Astrocyte (in vitro differentiated cells and primary cell): ENCODE data around the gene PACS2. TPM values are rescaled to one million over a fixed set of nuclear protein-coding genes. Genes with fewer than 3 reads are reported as not detected.

Experiments
- DNase-seq: peaks from one replicate; pipeline ENCODE4 v3.0.0-alpha.2; 2010; ENCODE audit warnings: low read depth
- FAIRE-seq: peaks from 2 replicates; lab custom pipeline; 2011; peaks lifted over from hg19 to GRCh38; lab: Jason Lieb, UNC
- H2AFZ ChIP-seq: 2 replicates; pipeline ENCODE4 v1.6.0; 2012; ENCODE audit warnings: low read depth, low read length, inconsistent platforms
- H3K27ac ChIP-seq: 2 replicates; pipeline ENCODE4 v1.5.1; 2011; ENCODE audit warnings: low read depth, low read length, inconsistent platforms
- H3K27me3 ChIP-seq: 2 replicates; pipeline ENCODE4 v1.6.0; 2011; ENCODE audit warnings: low read length, inconsistent platforms; ENCODE audit not compliant: insufficient read depth
- H3K36me3 ChIP-seq: 2 replicates; pipeline ENCODE4 v1.5.1; 2011; ENCODE audit warnings: low read length, inconsistent platforms; ENCODE audit not compliant: insufficient read depth
- H3K4me1 ChIP-seq: 2 replicates; pipeline ENCODE4 v1.5.1; 2011; ENCODE audit warnings: low read length, inconsistent platforms; ENCODE audit not compliant: insufficient read depth
- H3K4me2 ChIP-seq: 2 replicates; pipeline ENCODE4 v1.6.0; 2012; ENCODE audit warnings: low read length, inconsistent platforms
- H3K4me3 ChIP-seq: 2 replicates; pipeline ENCODE4 v1.5.1; 2011; ENCODE audit warnings: low read depth, mild to moderate bottlenecking, low read length, inconsistent platforms; ENCODE audit not compliant: insufficient read depth
- H3K79me2 ChIP-seq: 2 replicates; pipeline ENCODE4 v1.6.0; 2012; ENCODE audit warnings: mild to moderate bottlenecking, low read length, inconsistent platforms; ENCODE audit not compliant: insufficient read depth
- H3K9ac ChIP-seq: 2 replicates; pipeline ENCODE4 v1.6.0; 2012; ENCODE audit warnings: mild to moderate bottlenecking, low read length, inconsistent platforms
- H3K9me3 ChIP-seq: 2 replicates; pipeline ENCODE4 v1.5.1; 2012; ENCODE audit warnings: low read depth, mild to moderate bottlenecking, low read length, inconsistent platforms; ENCODE audit not compliant: insufficient read depth
- H4K20me1 ChIP-seq: 2 replicates; pipeline ENCODE4 v1.6.0; 2012; ENCODE audit warnings: low read length, inconsistent platforms; ENCODE audit not compliant: insufficient read depth
- H3K27ac Mint-ChIP-seq: one replicate; pipeline ENCODE4 v1.8.0; 2021; ENCODE audit warnings: mild to moderate bottlenecking, mixed read lengths; ENCODE audit not compliant: unreplicated experiment
- H3K27me3 Mint-ChIP-seq: one replicate; pipeline ENCODE4 v1.8.0; 2021; ENCODE audit warnings: low read depth, mixed read lengths; ENCODE audit not compliant: unreplicated experiment
- H3K36me3 Mint-ChIP-seq: one replicate; pipeline ENCODE4 v1.8.0; 2021; ENCODE audit warnings: low read depth, mixed read lengths; ENCODE audit not compliant: unreplicated experiment
- H3K4me1 Mint-ChIP-seq: one replicate; pipeline ENCODE4 v1.8.0; 2021; ENCODE audit warnings: low read depth, mixed read lengths; ENCODE audit not compliant: unreplicated experiment
- H3K4me3 Mint-ChIP-seq: one replicate; pipeline ENCODE4 v1.8.0; 2021; ENCODE audit warnings: mild to moderate bottlenecking, moderate library complexity, mixed read lengths; ENCODE audit not compliant: unreplicated experiment
- H3K9me3 Mint-ChIP-seq: one replicate; pipeline ENCODE4 v1.8.0; 2021; ENCODE audit warnings: mild to moderate bottlenecking, mixed read lengths; ENCODE audit not compliant: unreplicated experiment
- EZH2 ChIP-seq: IDR thresholded peaks from 2 replicates; pipeline ENCODE4 v1.6.1; 2012; ENCODE audit warnings: mild to moderate bottlenecking, low read length, inconsistent platforms; ENCODE audit not compliant: insufficient read depth
- total RNA-seq: library from RNA; stranded (reverse); gene quantifications from 2 replicates; pipeline ENCODE4 v1.2.1, GENCODE V29; 2021
- TF ChIP-seq, protein P1 (sequence below): IDR thresholded peaks from 2 replicates; pipeline ENCODE4 v1.5.1; 2011; ENCODE audit warnings: low read depth, mild to moderate bottlenecking, inconsistent platforms, low read length, moderate library complexity; ENCODE audit not compliant: insufficient read depth

The PACS2 gene
- total RNA-seq, 1 donor from 2014 or later: 51.0 TPM

DNA sequence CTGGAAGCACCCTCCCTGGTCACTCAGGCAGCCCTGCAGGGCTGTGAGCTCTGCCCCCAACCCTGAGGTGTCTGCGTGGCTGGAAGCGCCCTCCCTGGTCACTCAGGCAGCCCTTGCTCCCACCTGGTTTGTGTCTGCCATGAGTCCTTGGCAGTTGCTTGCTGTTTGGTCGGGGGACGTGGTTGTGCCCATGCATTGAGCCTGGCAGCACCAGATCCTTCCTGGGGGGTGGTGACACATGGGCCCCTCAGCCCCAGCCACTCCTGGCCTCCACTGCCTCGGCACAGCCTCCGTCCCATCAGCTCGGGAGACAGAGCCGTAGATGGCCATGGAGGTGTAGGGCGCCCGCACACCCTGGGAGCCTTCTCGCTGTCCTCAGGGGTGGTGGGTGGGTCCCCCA is 124.6 kb downstream of the PACS2 start:
- H3K4me1 Mint-ChIP-seq: no peaks in the 10 kb centered on the region
- Histone ChIP-seq H3K4me1 (no peaks in the 10 kb centered on the region), H3K4me2 (no peak overlapping the region), H3K9me3 (no peaks in the 10 kb centered on the region), H2AFZ (no peak overlapping the region), H3K4me3 (no peak overlapping the region), H4K20me1 (peaks cover 76% of the 10 kb centered on the region), H3K79me2 (peaks cover 72% of the 10 kb centered on the region), H3K27ac (no peak overlapping the region), H3K27me3 (no peaks in the 10 kb centered on the region), H3K36me3 (peaks cover 7% of the 10 kb centered on the region), H3K9ac (no peak overlapping the region)
- peaks cover 6% of the 10 kb centered on the region for H3K36me3 Mint-ChIP-seq
- no peak overlapping the region for H3K4me3 Mint-ChIP-seq
- H3K27me3 Mint-ChIP-seq: no peaks in the 10 kb centered on the region
- DNase-seq: no peak
- no peaks in the 10 kb centered on the region for H3K9me3 Mint-ChIP-seq
- H3K27ac Mint-ChIP-seq: no peak overlapping the region
- TF ChIP-seq EZH2: no peak
- TF ChIP-seq, protein P1, sequence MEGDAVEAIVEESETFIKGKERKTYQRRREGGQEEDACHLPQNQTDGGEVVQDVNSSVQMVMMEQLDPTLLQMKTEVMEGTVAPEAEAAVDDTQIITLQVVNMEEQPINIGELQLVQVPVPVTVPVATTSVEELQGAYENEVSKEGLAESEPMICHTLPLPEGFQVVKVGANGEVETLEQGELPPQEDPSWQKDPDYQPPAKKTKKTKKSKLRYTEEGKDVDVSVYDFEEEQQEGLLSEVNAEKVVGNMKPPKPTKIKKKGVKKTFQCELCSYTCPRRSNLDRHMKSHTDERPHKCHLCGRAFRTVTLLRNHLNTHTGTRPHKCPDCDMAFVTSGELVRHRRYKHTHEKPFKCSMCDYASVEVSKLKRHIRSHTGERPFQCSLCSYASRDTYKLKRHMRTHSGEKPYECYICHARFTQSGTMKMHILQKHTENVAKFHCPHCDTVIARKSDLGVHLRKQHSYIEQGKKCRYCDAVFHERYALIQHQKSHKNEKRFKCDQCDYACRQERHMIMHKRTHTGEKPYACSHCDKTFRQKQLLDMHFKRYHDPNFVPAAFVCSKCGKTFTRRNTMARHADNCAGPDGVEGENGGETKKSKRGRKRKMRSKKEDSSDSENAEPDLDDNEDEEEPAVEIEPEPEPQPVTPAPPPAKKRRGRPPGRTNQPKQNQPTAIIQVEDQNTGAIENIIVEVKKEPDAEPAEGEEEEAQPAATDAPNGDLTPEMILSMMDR: no peak
- FAIRE-seq: no peak

DNA sequence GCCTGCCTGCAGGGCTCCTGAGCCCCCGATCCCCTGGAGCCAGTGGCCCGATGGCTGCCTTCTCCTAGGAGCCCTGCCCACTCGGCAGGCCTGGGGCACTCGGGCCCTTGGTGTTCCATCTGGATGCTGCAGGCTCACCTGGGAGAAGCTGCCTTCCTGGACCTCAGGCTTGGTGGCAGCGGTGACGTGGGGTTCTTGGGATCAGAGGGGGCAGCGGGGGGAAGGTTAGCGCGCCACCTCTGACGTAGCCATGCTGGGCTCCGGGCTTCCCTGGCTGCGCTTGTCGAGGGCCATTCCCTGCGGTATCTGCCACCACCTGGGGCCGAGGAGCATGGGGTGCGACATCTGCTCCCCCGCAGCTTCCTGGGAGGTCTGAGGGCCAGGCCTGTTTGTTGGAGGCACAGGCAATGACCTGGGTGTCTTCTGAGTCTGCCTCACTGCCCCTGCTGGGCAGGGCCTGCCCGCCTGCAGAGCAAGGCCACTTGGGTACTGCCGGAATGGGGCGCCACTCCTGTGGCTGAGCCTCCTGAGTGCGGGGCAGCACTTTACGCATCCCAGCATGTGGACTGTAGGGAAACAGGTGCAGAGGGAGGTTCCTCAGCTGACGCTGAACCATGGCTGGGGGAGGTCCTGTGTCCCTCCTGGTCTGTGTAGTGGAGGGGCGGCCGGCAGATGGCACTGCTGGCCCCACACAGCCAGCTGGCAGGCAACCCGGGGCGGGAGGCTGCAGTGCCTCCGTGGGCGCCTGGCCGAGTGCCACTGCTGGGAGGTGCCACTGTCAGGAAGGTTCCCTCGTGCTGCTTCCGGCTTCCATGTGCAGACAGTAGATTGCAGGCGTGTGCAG is 125.4 kb downstream of the PACS2 start:
- no peaks in the 10 kb centered on the region for H3K27me3 ChIP-seq
- H3K79me2 ChIP-seq: peaks cover 65% of the 10 kb centered on the region
- no peaks in the 10 kb centered on the region for H3K27me3 Mint-ChIP-seq
- no peaks in the 10 kb centered on the region for H3K4me1 Mint-ChIP-seq
- H3K36me3 Mint-ChIP-seq: peaks cover 6% of the 10 kb centered on the region
- no peaks in the 10 kb centered on the region for H3K9me3 ChIP-seq
- H3K4me1 ChIP-seq: no peaks in the 10 kb centered on the region
- no peak overlapping the region for H3K4me2 ChIP-seq
- H2AFZ ChIP-seq: no peak overlapping the region
- peaks cover 7% of the 10 kb centered on the region for H3K36me3 ChIP-seq
- FAIRE-seq (no peak), DNase-seq (no peak)
- no peak for TF ChIP-seq EZH2
- TF ChIP-seq, protein P1: no peak
- no peaks in the 10 kb centered on the region for H3K9me3 Mint-ChIP-seq
- no peak overlapping the region for H3K27ac ChIP-seq
- no peak overlapping the region for H3K4me3 ChIP-seq
- peaks cover 71% of the 10 kb centered on the region for H4K20me1 ChIP-seq
- no peak overlapping the region for H3K9ac ChIP-seq
- H3K4me3 Mint-ChIP-seq: no peak overlapping the region
- H3K27ac Mint-ChIP-seq: no peak overlapping the region

DNA sequence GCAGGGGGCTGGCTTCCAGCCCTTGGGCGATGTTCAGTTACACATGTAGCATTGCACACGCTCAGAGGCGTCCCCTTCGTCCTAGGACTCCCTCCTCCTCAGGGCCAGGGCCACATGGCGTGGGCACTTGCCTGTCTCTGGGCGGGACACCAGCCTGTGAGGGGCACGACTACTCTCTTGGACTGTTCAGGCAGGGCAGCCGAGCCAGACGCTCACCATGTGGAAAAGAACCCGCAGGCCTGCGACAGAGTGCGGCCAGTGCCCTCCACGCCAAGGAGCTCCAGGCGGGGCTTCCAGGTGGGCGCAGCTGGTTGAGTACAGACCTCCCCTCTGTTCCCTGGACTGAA is 126.0 kb downstream of the PACS2 start:
- Histone ChIP-seq H3K36me3 (peaks cover 7% of the 10 kb centered on the region), H3K27me3 (no peaks in the 10 kb centered on the region), H3K4me1 (no peaks in the 10 kb centered on the region), H3K4me3 (no peak overlapping the region), H3K27ac (no peak overlapping the region), H3K9ac (no peak overlapping the region), H3K79me2 (peaks cover 59% of the 10 kb centered on the region), H3K9me3 (no peaks in the 10 kb centered on the region), H4K20me1 (peaks cover 71% of the 10 kb centered on the region), H2AFZ (no peak overlapping the region), H3K4me2 (no peak overlapping the region)
- DNase-seq (no peak), FAIRE-seq (no peak)
- H3K4me3 Mint-ChIP-seq: no peak overlapping the region
- H3K4me1 Mint-ChIP-seq: no peaks in the 10 kb centered on the region
- no peaks in the 10 kb centered on the region for H3K9me3 Mint-ChIP-seq
- TF ChIP-seq, protein P1: no peak
- no peak for TF ChIP-seq EZH2
- no peaks in the 10 kb centered on the region for H3K27me3 Mint-ChIP-seq
- no peak overlapping the region for H3K27ac Mint-ChIP-seq
- H3K36me3 Mint-ChIP-seq: peaks cover 6% of the 10 kb centered on the region
